NOMO-1 treated with DMSO at 0.1 percent for 48 hours (cell line): Measurements from ENCODE around the gene DEFB124.
"Not testable (repeated sequence)": the region's sequence is repeated elsewhere in the genome, so short reads cannot be mapped to it uniquely, and the experiment has no call there.

Experiments used
- DNase-seq: peaks from one replicate; lab custom pipeline; 2025; ENCODE audit not compliant: unreplicated experiment; lab: John Stamatoyannopoulos, UW

Gene DEFB124

GRCh38 chr20:31426891-31427551 is 47.9 kb downstream of the DEFB124 start:
- DNase-seq = not testable (repeated sequence)

DNA sequence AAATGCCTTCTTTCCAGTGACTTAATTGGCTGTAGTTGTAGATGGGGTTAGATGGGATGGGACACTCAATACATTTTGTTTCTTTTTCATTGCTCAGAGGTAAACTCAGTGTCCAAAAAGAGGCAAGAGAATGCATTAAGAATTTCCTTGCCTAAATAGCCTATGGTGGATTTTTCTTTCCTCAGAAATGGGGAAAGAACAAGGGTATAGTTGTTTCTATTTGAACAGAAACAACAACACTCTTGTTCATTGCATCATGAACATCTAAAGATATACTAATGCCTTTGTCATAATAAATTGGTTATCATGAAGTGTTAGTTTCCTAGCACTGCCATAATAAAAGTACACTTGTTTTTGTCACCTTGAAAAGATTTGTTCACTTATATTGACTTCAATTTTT is 49.1 kb downstream of the DEFB124 start:
- no peak for DNase-seq

GRCh38 chr20:31418307-31418706 is 56.6 kb downstream of the DEFB124 start:
- no peak for DNase-seq

DNA sequence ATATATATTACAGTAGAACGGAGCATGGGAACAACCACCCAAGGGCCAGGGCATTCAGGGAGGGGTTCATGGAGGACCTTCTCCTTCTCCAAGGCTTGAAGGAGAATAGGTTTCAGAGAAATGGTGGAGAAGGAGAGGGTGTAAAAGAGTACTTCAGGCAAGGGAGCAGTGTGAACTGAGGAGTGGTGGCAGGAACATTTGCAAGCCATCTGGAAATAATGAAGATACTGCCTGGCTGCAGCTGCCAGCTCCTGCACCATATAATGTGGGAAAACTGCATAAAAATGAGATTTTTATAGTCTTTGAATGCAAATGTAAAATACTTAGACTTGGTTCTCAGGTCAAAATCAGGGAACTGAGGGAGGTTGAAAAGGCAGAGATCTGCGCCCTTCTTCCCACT is 59.3 kb downstream of the DEFB124 start:
- no peak for DNase-seq
